T-cell (primary cell): Measurements from ENCODE around the gene MYBPHL. TPM values are rescaled to one million over a fixed set of nuclear protein-coding genes. Genes with fewer than 3 reads are reported as not detected.

Experiments
- ATAC-seq, 4 experiments: fragments of 200-7000 bp in 3 of 4; fragments of 150-1000 bp in 1 of 4; cut with Tn5 transposase; replicated peaks in 1 of 4; 1 replicate in 3 of 4; 2 replicates in 1 of 4; pipeline ENCODE4 v1.10.0; 2021; ENCODE audit warnings: moderate library complexity in 3 of 4, mild to moderate bottlenecking in 2 of 4, moderate number of reproducible peaks in 1 of 4
- CTCF ChIA-PET, 2 donors: fragments of 300-600 bp; sonication (Branson Sonifier 250); formaldehyde crosslinking; loops; one replicate each; lab custom pipeline; 2022; ENCODE audit warnings: antibody characterized with exemption in 2 of 2; lab: Charles Lee
- POLR2A ChIA-PET, 2 donors: fragments of 300-600 bp; sonication (Branson Sonifier 250); formaldehyde crosslinking; loops; one replicate each; lab custom pipeline; 2022; ENCODE audit warnings: antibody characterized with exemption in 2 of 2; lab: Charles Lee
- DNase-seq, 35 experiments: peaks; one replicate each; pipeline versions ENCODE4 v3.0.0 to v3.0.0-alpha.2; 2013 to 2023
- H3K27ac ChIP-seq: one replicate; pipeline ENCODE4 v1.5.1; 2013; ENCODE audit warnings: low read length
- H3K27me3 ChIP-seq, 2 experiments: replicated peaks in 1 of 2; 1 replicate in 1 of 2; 2 replicates in 1 of 2; pipeline versions ENCODE4 v1.6.1 to v1.7.0; 2013; ENCODE audit warnings: low read length in 1 of 2, mixed read lengths in 1 of 2; ENCODE audit not compliant: control insufficient read depth in 2 of 2, insufficient read depth in 2 of 2; ENCODE audit errors: extremely low read depth in 1 of 2
- H3K36me3 ChIP-seq, 2 donors: 1 replicate in 1 of 2; 2 replicates in 1 of 2; pipeline versions ENCODE4 v1.6.1 to v1.7.0; 2013; ENCODE audit warnings: low read length in 1 of 2; ENCODE audit not compliant: control insufficient read depth in 2 of 2, insufficient read depth in 1 of 2; ENCODE audit errors: extremely low read depth in 1 of 2
- H3K4me1 ChIP-seq, 2 experiments: 1 replicate in 1 of 2; 2 replicates in 1 of 2; pipeline versions ENCODE4 v1.6.1 to v1.7.0; 2013; ENCODE audit warnings: low read length in 2 of 2, mixed read lengths in 1 of 2; ENCODE audit not compliant: insufficient read depth in 2 of 2, control insufficient read depth in 1 of 2; ENCODE audit errors: extremely low read depth in 1 of 2
- H3K4me3 ChIP-seq, 2 donors: 1 replicate in 1 of 2; 2 replicates in 1 of 2; pipeline versions ENCODE4 v1.5.1 to v1.7.0; 2013; ENCODE audit warnings: mild to moderate bottlenecking in 2 of 2, low read length in 1 of 2, moderate library complexity in 1 of 2; ENCODE audit not compliant: control insufficient read depth in 1 of 2; ENCODE audit errors: extremely low read depth in 1 of 2
- H3K9me3 ChIP-seq: 2 replicates; pipeline ENCODE4 v1.7.0; 2013
- H3K27ac Mint-ChIP-seq, 2 donors: one replicate each; pipeline ENCODE4 v1.8.0; 2020 to 2021; ENCODE audit warnings: mild to moderate bottlenecking in 2 of 2, mixed read lengths in 2 of 2
- H3K27me3 Mint-ChIP-seq, 2 donors: one replicate each; pipeline ENCODE4 v1.8.0; 2021 to 2022; ENCODE audit warnings: mixed read lengths in 2 of 2
- H3K36me3 Mint-ChIP-seq: one replicate; pipeline ENCODE4 v1.8.0; 2021; ENCODE audit warnings: mixed read lengths
- H3K4me1 Mint-ChIP-seq, 3 donors: one replicate each; pipeline ENCODE4 v1.8.0; 2020 to 2022; ENCODE audit warnings: mixed read lengths in 3 of 3, mild to moderate bottlenecking in 1 of 3
- H3K4me3 Mint-ChIP-seq, 3 donors: one replicate each; pipeline ENCODE4 v1.8.0; 2020 to 2022; ENCODE audit warnings: mild to moderate bottlenecking in 3 of 3, mixed read lengths in 3 of 3, moderate library complexity in 3 of 3
- H3K9me3 Mint-ChIP-seq, 3 donors: one replicate each; pipeline ENCODE4 v1.8.0; 2020 to 2022; ENCODE audit warnings: mixed read lengths in 3 of 3
- WGBS: methylation state at CpG from one replicate; pipeline ENCODE4 v1.1.5; 2013; ENCODE audit warnings: missing lambda C conversion rate; ENCODE audit not compliant: insufficient coverage; 5-methylcytosine and 5-hydroxymethylcytosine counted together
- total RNA-seq, 35 experiments: library from RNA in 6 of 35; stranded (reverse) in 6 of 35; fragments of 120-200 nt in 1 of 35; gene quantifications; one replicate each; pipeline versions ENCODE4 v1.2.1 to v1.2.4 and lab custom pipeline; 2013 to 2026

Gene MYBPHL
- total RNA-seq, 5 donors from 2014 or later (not counting 1 experiment from before 2014, with no cell fraction given), result not detected

GRCh38 chr1:109261006-109261405 lies 45.8 kb downstream of the MYBPHL start:
- ATAC-seq (no peak), DNase-seq (no peak)
- no peaks in the 10 kb centered on the region for H3K9me3 ChIP-seq
- no peak overlapping the region for H3K4me3 Mint-ChIP-seq
- H3K9me3 Mint-ChIP-seq, result no peaks in the 10 kb centered on the region
- peaks cover 0 to 7% of the 10 kb centered on the region in 2 experiments for H3K4me1 ChIP-seq
- H3K27me3 Mint-ChIP-seq, result no peaks in the 10 kb centered on the region
- peaks cover 0 to 4% of the 10 kb centered on the region in 2 donors for H3K36me3 ChIP-seq
- H3K36me3 Mint-ChIP-seq, result no peaks in the 10 kb centered on the region
- peaks cover 2 to 15% (median 3%) of the 10 kb centered on the region in 3 donors for H3K4me1 Mint-ChIP-seq
- peaks cover 0 to 5% of the 10 kb centered on the region in 2 experiments for H3K27me3 ChIP-seq
- H3K27ac Mint-ChIP-seq, result no peak overlapping the region
- ChIA-PET CTCF (interaction anchor here in 1 of 2 donors (0.6 kb wide), 1 partner anchor 339 kb away, joined by 4 read pairs; no protein-coding TSS in a partner anchor), POLR2A (interaction anchor here in 1 of 2 donors (0.6 kb wide), 1 partner anchor 151 kb away, joined by 5 read pairs; no protein-coding TSS in a partner anchor)
- WGBS, result 89% methylated on average over 8 of the region's 16 CpGs
- no peak overlapping the region for H3K27ac ChIP-seq
- no peak overlapping the region for H3K4me3 ChIP-seq

- H3K27me3 ChIP-seq, result peaks cover 0 to 7% of the 10 kb centered on the region in 2 experiments
- Mint-ChIP-seq H3K27me3 (no peaks in the 10 kb centered on the region), H3K9me3 (no peaks in the 10 kb centered on the region), H3K36me3 (no peaks in the 10 kb centered on the region), H3K27ac (no peak overlapping the region), H3K4me1 (peaks cover 3 to 24% (median 4%) of the 10 kb centered on the region in 3 donors), H3K4me3 (no peak overlapping the region)
- 92% methylated on average over 3 of the region's 7 CpGs for WGBS
- ChIA-PET CTCF (interaction anchor here in 1 of 2 donors (0.6 kb wide), 1 partner anchor 239 kb away, joined by 4 read pairs; no protein-coding TSS in a partner anchor), POLR2A (no interaction called here)
- DNase-seq (no peak), ATAC-seq (no peak)
- peaks cover 0 to 4% of the 10 kb centered on the region in 2 donors for H3K36me3 ChIP-seq
- H3K4me1 ChIP-seq, result peaks cover 0 to 9% of the 10 kb centered on the region in 2 experiments
- H3K9me3 ChIP-seq, result no peaks in the 10 kb centered on the region
- H3K4me3 ChIP-seq, result no peak overlapping the region
- no peak overlapping the region for H3K27ac ChIP-seq
These were observed 46.9 kb downstream of the MYBPHL start for GRCh38 chr1:109259674-109260557.

- no peak overlapping the region for H3K27ac Mint-ChIP-seq
These were observed 48.0 kb downstream of the MYBPHL start for GRCh38 chr1:109258481-109259466.

GRCh38 chr1:109257682-109258421 lies 49.0 kb downstream of the MYBPHL start:
- ATAC-seq (no peak), DNase-seq (no peak)
- no peak overlapping the region for H3K4me3 Mint-ChIP-seq
- H3K36me3 ChIP-seq, result peaks cover 0 to 4% of the 10 kb centered on the region in 2 donors
- H3K4me1 Mint-ChIP-seq, result peaks cover 3 to 18% (median 6%) of the 10 kb centered on the region in 3 donors
- H3K27ac ChIP-seq, result no peak overlapping the region
- no peaks in the 10 kb centered on the region for H3K9me3 Mint-ChIP-seq
- no peak overlapping the region for H3K27ac Mint-ChIP-seq
- WGBS, result 97% methylated on average over 5 of the region's 15 CpGs
- H3K9me3 ChIP-seq, result no peaks in the 10 kb centered on the region
- no peak overlapping the region for H3K4me3 ChIP-seq
- H3K4me1 ChIP-seq, result peaks cover 0 to 17% of the 10 kb centered on the region in 2 experiments
- no peaks in the 10 kb centered on the region for H3K36me3 Mint-ChIP-seq
- H3K27me3 Mint-ChIP-seq, result no peaks in the 10 kb centered on the region
- ChIA-PET POLR2A (no interaction called here), CTCF (interaction anchor here in 1 of 2 donors (0.8 kb wide), 1 partner anchor 8 kb away, joined by 3 read pairs; no protein-coding TSS in a partner anchor)
- peaks cover 0 to 2% of the 10 kb centered on the region in 2 experiments for H3K27me3 ChIP-seq

More at GRCh38 chr1:109258481-109259466, 48.0 kb downstream of the MYBPHL start:
- peaks cover 0 to 4% of the 10 kb centered on the region in 2 donors for H3K36me3 ChIP-seq
- Mint-ChIP-seq H3K27me3 (no peaks in the 10 kb centered on the region), H3K36me3 (no peaks in the 10 kb centered on the region), H3K4me1 (peaks cover 6 to 24% (median 7%) of the 10 kb centered on the region in 3 donors), H3K4me3 (no peak overlapping the region), H3K9me3 (no peaks in the 10 kb centered on the region)
- ChIA-PET CTCF (no interaction called here), POLR2A (no interaction called here)
- ATAC-seq, result no peak
- no peak for DNase-seq
- H3K27ac ChIP-seq, result no peak overlapping the region
- peaks cover 0 to 7% of the 10 kb centered on the region in 2 experiments for H3K27me3 ChIP-seq
- H3K9me3 ChIP-seq, result no peaks in the 10 kb centered on the region
- H3K4me1 ChIP-seq, result peaks cover 0 to 17% of the 10 kb centered on the region in 2 experiments
- no peak overlapping the region for H3K4me3 ChIP-seq
- WGBS, result 95% methylated on average over 69 of the region's 69 CpGs

GRCh38 chr1:109256971-109257681 lies 49.7 kb downstream of the MYBPHL start:
- ATAC-seq (no peak), DNase-seq (no peak)
- ChIA-PET POLR2A (no interaction called here), CTCF (interaction anchor here (0.7 to 0.8 kb wide), 2 partner anchors 9 to 1477 kb away, joined by 3 to 5 read pairs; no protein-coding TSS in a partner anchor)
- Histone ChIP-seq H3K27me3 (peaks cover 0 to 2% of the 10 kb centered on the region in 2 experiments), H3K4me1 (peaks cover 0 to 19% of the 10 kb centered on the region in 2 experiments), H3K27ac (no peak overlapping the region), H3K9me3 (no peaks in the 10 kb centered on the region), H3K36me3 (peaks cover 0 to 4% of the 10 kb centered on the region in 2 donors), H3K4me3 (no peak overlapping the region)
- H3K27me3 Mint-ChIP-seq, result no peaks in the 10 kb centered on the region
- H3K36me3 Mint-ChIP-seq, result no peaks in the 10 kb centered on the region
- H3K4me3 Mint-ChIP-seq, result no peak overlapping the region
- no CpG with 5 or more reads among the region's 5 CpGs for WGBS
- no peaks in the 10 kb centered on the region for H3K9me3 Mint-ChIP-seq
- H3K27ac Mint-ChIP-seq, result no peak overlapping the region
- peaks cover 3 to 18% (median 11%) of the 10 kb centered on the region in 3 donors for H3K4me1 Mint-ChIP-seq
